ENCODE results near the gene RAB21. TPM values are rescaled to one million over a fixed set of nuclear protein-coding genes. Genes with fewer than 3 reads are reported as not detected.

The RAB21 gene
- total and polyA plus RNA-seq, 2 donors (not counting 1 experiment from before 2014, with no cell fraction given), result 7.3 to 83.7 TPM

DNA sequence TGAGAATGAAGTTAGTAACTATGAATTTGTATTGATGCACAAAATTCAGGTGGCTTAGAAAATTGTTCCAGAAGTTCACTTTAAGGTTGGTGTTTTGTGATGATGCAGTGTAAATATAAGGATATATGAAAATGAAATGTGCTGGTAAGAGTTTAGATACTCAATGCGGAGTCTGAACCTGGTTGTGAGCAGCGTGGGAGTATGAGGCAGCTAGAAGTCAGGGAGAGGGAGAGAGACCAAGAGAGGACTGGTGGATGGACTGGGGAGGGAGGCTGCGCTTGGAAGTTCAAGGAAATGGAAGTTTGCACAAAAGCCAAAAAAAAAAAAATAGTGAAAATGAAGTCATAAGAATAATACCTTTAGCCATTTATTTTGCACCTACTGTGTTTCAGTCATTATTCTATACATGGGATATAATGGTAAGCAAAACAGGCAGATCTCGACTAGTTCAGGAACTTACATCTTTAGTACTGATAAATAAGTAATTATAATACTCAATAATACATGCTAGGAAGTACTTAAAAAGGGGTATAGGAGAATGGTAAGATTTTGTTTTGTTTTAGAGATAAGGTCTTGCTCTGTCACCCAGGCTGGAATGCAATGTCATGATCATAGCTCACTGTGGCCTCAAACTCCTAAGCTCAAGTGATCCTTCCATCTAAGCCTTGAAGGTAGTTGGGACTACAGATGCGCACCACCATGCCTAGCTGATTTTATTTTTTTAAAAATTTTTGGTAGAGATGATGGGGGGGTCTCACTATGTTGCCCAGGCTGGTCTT is 10.0 kb upstream of the RAB21 start:
- peaks cover 4% of the 10 kb centered on the region for H3K27me3 Mint-ChIP-seq
- H3K27ac Mint-ChIP-seq, result no peak overlapping the region
- H3K9ac ChIP-seq (ENCODE audit: low read length), result no peak overlapping the region
- 96% methylated on average over 2 of the region's 5 CpGs for WGBS (ENCODE audit: insufficient coverage)
- H3K4me2 ChIP-seq (replicated peaks; ENCODE audit: low read depth, low read length, poor library complexity, severe bottlenecking), result no peak overlapping the region
- no peak for TF ChIP-seq EZH2 (IDR thresholded peaks at IDR 0.05; ENCODE audit: borderline replicate concordance, insufficient read depth, low read depth, low read length, poor library complexity, severe bottlenecking)
- TF ChIP-seq, protein P1, sequence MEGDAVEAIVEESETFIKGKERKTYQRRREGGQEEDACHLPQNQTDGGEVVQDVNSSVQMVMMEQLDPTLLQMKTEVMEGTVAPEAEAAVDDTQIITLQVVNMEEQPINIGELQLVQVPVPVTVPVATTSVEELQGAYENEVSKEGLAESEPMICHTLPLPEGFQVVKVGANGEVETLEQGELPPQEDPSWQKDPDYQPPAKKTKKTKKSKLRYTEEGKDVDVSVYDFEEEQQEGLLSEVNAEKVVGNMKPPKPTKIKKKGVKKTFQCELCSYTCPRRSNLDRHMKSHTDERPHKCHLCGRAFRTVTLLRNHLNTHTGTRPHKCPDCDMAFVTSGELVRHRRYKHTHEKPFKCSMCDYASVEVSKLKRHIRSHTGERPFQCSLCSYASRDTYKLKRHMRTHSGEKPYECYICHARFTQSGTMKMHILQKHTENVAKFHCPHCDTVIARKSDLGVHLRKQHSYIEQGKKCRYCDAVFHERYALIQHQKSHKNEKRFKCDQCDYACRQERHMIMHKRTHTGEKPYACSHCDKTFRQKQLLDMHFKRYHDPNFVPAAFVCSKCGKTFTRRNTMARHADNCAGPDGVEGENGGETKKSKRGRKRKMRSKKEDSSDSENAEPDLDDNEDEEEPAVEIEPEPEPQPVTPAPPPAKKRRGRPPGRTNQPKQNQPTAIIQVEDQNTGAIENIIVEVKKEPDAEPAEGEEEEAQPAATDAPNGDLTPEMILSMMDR (IDR thresholded peaks at IDR 0.05), result no peak
- H3K27ac ChIP-seq (ENCODE audit: low read length in 2 of 2), result no peak overlapping the region
- no peaks in the 10 kb centered on the region for H3K36me3 ChIP-seq (replicated peaks in 1 of 2; ENCODE audit: control extremely low read depth in 1 of 2, control insufficient read depth in 1 of 2, extremely low read depth in 1 of 2, insufficient read depth in 2 of 2, low read length in 1 of 2)
- ATAC-seq (ENCODE audit: low read depth) (no peak), DNase-seq (no peak)
- no peaks in the 10 kb centered on the region for H3K79me2 ChIP-seq (ENCODE audit: control insufficient read depth, insufficient read depth, low read length)
- peaks cover 1% of the 10 kb centered on the region for H3K4me1 Mint-ChIP-seq
- intact Hi-C loops (cut with micrococcal nuclease), result loop anchor here (10.0 kb wide), 1 partner anchor 530 kb away; no protein-coding TSS in a partner anchor
- H4K20me1 ChIP-seq (ENCODE audit: control insufficient read depth, insufficient read depth, low read length, poor library complexity, severe bottlenecking), result no peaks in the 10 kb centered on the region
- CTCF ChIA-PET, result interaction anchor here (0.6 to 9.4 kb wide), 9 partner anchors 11 to 1278 kb away, joined by 3 to 116 read pairs (median 10); partner anchors contain the start of genes THAP2, TMEM19 and ZFC3H1
- H3K9me3 Mint-ChIP-seq (ENCODE audit: insufficient read depth), result no peaks in the 10 kb centered on the region
- no peak overlapping the region for H3K4me3 Mint-ChIP-seq
- no peaks in the 10 kb centered on the region for H3K9me3 ChIP-seq (ENCODE audit: control extremely low read depth in 1 of 3, control insufficient read depth in 2 of 3, insufficient read depth in 1 of 3, low read length in 2 of 3)
- no peaks in the 10 kb centered on the region for H3K27me3 ChIP-seq (replicated peaks in 1 of 4; ENCODE audit: control extremely low read depth in 1 of 4, control insufficient read depth in 3 of 4, insufficient read depth in 4 of 4, low read length in 3 of 4)
- H3K4me1 ChIP-seq (ENCODE audit: control insufficient read depth in 2 of 2, insufficient read depth in 2 of 2, low read length in 2 of 2), result no peaks in the 10 kb centered on the region
- POLR2A ChIA-PET, result no interaction called here
- H3K4me3 ChIP-seq (ENCODE audit: control extremely low read depth in 1 of 5, extremely low read depth in 1 of 5, insufficient read depth in 1 of 5, low read depth in 2 of 5, low read length in 4 of 5), result no peak overlapping the region
- peak overlapping the region; percentile 14 for H2AFZ ChIP-seq (ENCODE audit: insufficient read depth, low read depth, low read length, poor library complexity, severe bottlenecking)

Measured in B cell (primary cell).